Mesendoderm (in vitro differentiated cells): ENCODE results near the gene PHF2.

Experiments used
- DNase-seq: peaks from one replicate; pipeline ENCODE4 v3.0.0; 2013
- H2AK5ac ChIP-seq: 2 replicates; pipeline ENCODE4 v1.6.1; 2013; ENCODE audit warnings: low read length, inconsistent platforms
- H2BK120ac ChIP-seq: 2 replicates; pipeline ENCODE4 v1.6.1; 2013; ENCODE audit warnings: low read depth, mild to moderate bottlenecking, low read length, moderate library complexity, mixed read lengths
- H2BK15ac ChIP-seq: replicated peaks from 2 replicates; pipeline ENCODE4 v1.6.1; 2013; ENCODE audit warnings: low read depth, mild to moderate bottlenecking, moderate library complexity
- H2BK5ac ChIP-seq: 2 replicates; pipeline ENCODE4 v1.6.1; 2013; ENCODE audit warnings: low read length, inconsistent platforms
- H3K18ac ChIP-seq: 2 replicates; pipeline ENCODE4 v1.6.1; 2013; ENCODE audit warnings: mild to moderate bottlenecking, low read length, mixed read lengths
- H3K23ac ChIP-seq: one replicate; pipeline ENCODE4 v1.6.1; 2013; ENCODE audit warnings: low read length
- H3K27ac ChIP-seq: 2 replicates; pipeline ENCODE4 v1.5.1; 2013; ENCODE audit warnings: low read depth, mild to moderate bottlenecking, inconsistent platforms, low read length, moderate library complexity
- H3K27me3 ChIP-seq: 2 replicates; pipeline ENCODE4 v1.6.1; 2013; ENCODE audit warnings: low read length, control low read depth, mild to moderate bottlenecking, inconsistent platforms; ENCODE audit not compliant: insufficient read depth, poor library complexity
- H3K36me3 ChIP-seq: 2 replicates; pipeline ENCODE4 v1.6.1; 2013; ENCODE audit warnings: low read length, inconsistent platforms; ENCODE audit not compliant: control insufficient read depth, insufficient read depth
- H3K4ac ChIP-seq: one replicate; pipeline ENCODE4 v1.6.1; 2013; ENCODE audit warnings: low read depth, mild to moderate bottlenecking, low read length, moderate library complexity
- H3K4me1 ChIP-seq: 2 replicates; pipeline ENCODE4 v1.6.1; 2013; ENCODE audit warnings: low read depth, low read length, inconsistent platforms; ENCODE audit not compliant: control insufficient read depth
- H3K4me2 ChIP-seq: 2 replicates; pipeline ENCODE4 v1.6.1; 2013; ENCODE audit warnings: low read length
- H3K4me3 ChIP-seq: 2 replicates; pipeline ENCODE4 v1.5.1; 2013; ENCODE audit warnings: mild to moderate bottlenecking, low read length
- H3K56ac ChIP-seq: one replicate; pipeline ENCODE4 v1.6.1; 2013; ENCODE audit warnings: low read length
- H3K79me1 ChIP-seq: 2 replicates; pipeline ENCODE4 v1.6.1; 2013; ENCODE audit warnings: low read length, inconsistent platforms
- H3K79me2 ChIP-seq: 2 replicates; pipeline ENCODE4 v1.6.1; 2013; ENCODE audit warnings: mild to moderate bottlenecking, low read length; ENCODE audit not compliant: control insufficient read depth, insufficient read depth
- H3K9ac ChIP-seq: 2 replicates; pipeline ENCODE4 v1.6.1; 2013; ENCODE audit warnings: low read length, inconsistent platforms
- H4K5ac ChIP-seq: one replicate; pipeline ENCODE4 v1.6.1; 2013; ENCODE audit warnings: low read length
- H4K8ac ChIP-seq: one replicate; pipeline ENCODE4 v1.6.1; 2013; ENCODE audit warnings: low read depth, mild to moderate bottlenecking, control low read depth, low read length, moderate library complexity
- WGBS: extraction: QIAGEN DNeasy Blood & Tissue Kit; methylation state at CpG from one replicate; pipeline ENCODE4 v1.1.7; 2013; ENCODE audit warnings: low lambda C conversion rate, missing lambda C conversion rate; ENCODE audit not compliant: insufficient coverage; ENCODE audit errors: extremely low coverage; 5-methylcytosine and 5-hydroxymethylcytosine counted together

PHF2 gene

GRCh38 chr9:93682155-93682968 lies 106.0 kb downstream of the PHF2 start:
- no peak overlapping the region for H4K8ac ChIP-seq
- WGBS, result no CpG with 5 or more reads among the region's 19 CpGs
- H3K27me3 ChIP-seq, result no peaks in the 10 kb centered on the region
- H2BK120ac ChIP-seq, result no peak overlapping the region
- no peak overlapping the region for H3K23ac ChIP-seq
- DNase-seq, result peak; percentile 95
- H2BK15ac ChIP-seq, result no peak overlapping the region
- no peak overlapping the region for H3K4me2 ChIP-seq
- H3K36me3 ChIP-seq, result no peaks in the 10 kb centered on the region
- H4K5ac ChIP-seq, result no peak overlapping the region
- H3K56ac ChIP-seq, result no peak overlapping the region
- H2AK5ac ChIP-seq, result no peak overlapping the region
- no peaks in the 10 kb centered on the region for H3K4me1 ChIP-seq
- no peak overlapping the region for H3K4ac ChIP-seq
- H3K79me1 ChIP-seq, result no peaks in the 10 kb centered on the region
- no peak overlapping the region for H3K27ac ChIP-seq
- H3K4me3 ChIP-seq, result no peak overlapping the region
- H3K18ac ChIP-seq, result no peak overlapping the region
- H3K9ac ChIP-seq, result no peak overlapping the region
- no peaks in the 10 kb centered on the region for H3K79me2 ChIP-seq
- no peak overlapping the region for H2BK5ac ChIP-seq

GRCh38 chr9:93683331-93684134 lies 107.1 kb downstream of the PHF2 start:
- no peak for DNase-seq
- H3K4me3 ChIP-seq, result no peak overlapping the region
- H2BK15ac ChIP-seq, result no peak overlapping the region
- H3K56ac ChIP-seq, result no peak overlapping the region
- H3K79me1 ChIP-seq, result no peaks in the 10 kb centered on the region
- H3K23ac ChIP-seq, result no peak overlapping the region
- H3K9ac ChIP-seq, result no peak overlapping the region
- H2BK120ac ChIP-seq, result no peak overlapping the region
- H3K27me3 ChIP-seq, result no peaks in the 10 kb centered on the region
- no peak overlapping the region for H3K4me2 ChIP-seq
- H4K5ac ChIP-seq, result no peak overlapping the region
- H4K8ac ChIP-seq, result no peak overlapping the region
- no peak overlapping the region for H3K4ac ChIP-seq
- no peak overlapping the region for H2AK5ac ChIP-seq
- no peak overlapping the region for H2BK5ac ChIP-seq
- no peaks in the 10 kb centered on the region for H3K36me3 ChIP-seq
- H3K4me1 ChIP-seq, result no peaks in the 10 kb centered on the region
- H3K18ac ChIP-seq, result no peak overlapping the region
- no peaks in the 10 kb centered on the region for H3K79me2 ChIP-seq
- no peak overlapping the region for H3K27ac ChIP-seq
- WGBS, result no CpG with 5 or more reads among the region's 10 CpGs

- no peak for DNase-seq
- H3K23ac ChIP-seq, result no peak overlapping the region
- no peak overlapping the region for H2BK120ac ChIP-seq
- H3K36me3 ChIP-seq, result no peaks in the 10 kb centered on the region
- no peak overlapping the region for H3K18ac ChIP-seq
- no peak overlapping the region for H2BK5ac ChIP-seq
- H3K9ac ChIP-seq, result no peak overlapping the region
- no peaks in the 10 kb centered on the region for H3K79me2 ChIP-seq
- H4K8ac ChIP-seq, result no peak overlapping the region
- no peaks in the 10 kb centered on the region for H3K27me3 ChIP-seq
- no peak overlapping the region for H2BK15ac ChIP-seq
- no peak overlapping the region for H3K56ac ChIP-seq
- no peaks in the 10 kb centered on the region for H3K4me1 ChIP-seq
- H2AK5ac ChIP-seq, result no peak overlapping the region
- H3K4me3 ChIP-seq, result no peak overlapping the region
- no peaks in the 10 kb centered on the region for H3K79me1 ChIP-seq
- H4K5ac ChIP-seq, result no peak overlapping the region
- no peak overlapping the region for H3K4ac ChIP-seq
- H3K27ac ChIP-seq, result no peak overlapping the region
- WGBS, result no CpG with 5 or more reads among the region's 20 CpGs
- H3K4me2 ChIP-seq, result no peak overlapping the region
Measured at GRCh38 chr9:93684161-93684765, 107.9 kb downstream of the PHF2 start.

GRCh38 chr9:93684806-93685543 lies 108.6 kb downstream of the PHF2 start:
- no peak overlapping the region for H3K4ac ChIP-seq
- no peak overlapping the region for H2BK120ac ChIP-seq
- no peak overlapping the region for H3K56ac ChIP-seq
- no peaks in the 10 kb centered on the region for H3K79me2 ChIP-seq
- H3K18ac ChIP-seq, result no peak overlapping the region
- no peak overlapping the region for H2BK5ac ChIP-seq
- peak; percentile 39 for DNase-seq
- H3K4me2 ChIP-seq, result no peak overlapping the region
- H2AK5ac ChIP-seq, result no peak overlapping the region
- no peak overlapping the region for H4K8ac ChIP-seq
- H3K36me3 ChIP-seq, result no peaks in the 10 kb centered on the region
- no peaks in the 10 kb centered on the region for H3K27me3 ChIP-seq
- no peaks in the 10 kb centered on the region for H3K79me1 ChIP-seq
- no peaks in the 10 kb centered on the region for H3K4me1 ChIP-seq
- H2BK15ac ChIP-seq, result no peak overlapping the region
- H3K27ac ChIP-seq, result no peak overlapping the region
- no CpG with 5 or more reads among the region's 11 CpGs for WGBS
- no peak overlapping the region for H4K5ac ChIP-seq
- H3K4me3 ChIP-seq, result no peak overlapping the region
- H3K23ac ChIP-seq, result no peak overlapping the region
- no peak overlapping the region for H3K9ac ChIP-seq

GRCh38 chr9:93686127-93686879 lies 109.9 kb downstream of the PHF2 start:
- Histone ChIP-seq H2AK5ac (no peak overlapping the region), H3K4me1 (no peaks in the 10 kb centered on the region), H3K18ac (no peak overlapping the region), H3K27ac (no peak overlapping the region), H3K4me2 (no peak overlapping the region), H3K4me3 (no peak overlapping the region), H3K27me3 (no peaks in the 10 kb centered on the region), H2BK120ac (no peak overlapping the region), H3K4ac (no peak overlapping the region), H3K36me3 (no peaks in the 10 kb centered on the region), H2BK5ac (no peak overlapping the region), H2BK15ac (no peak overlapping the region), H3K79me2 (no peaks in the 10 kb centered on the region), H3K9ac (no peak overlapping the region), H4K8ac (no peak overlapping the region), H3K56ac (no peak overlapping the region), H3K79me1 (no peaks in the 10 kb centered on the region), H4K5ac (no peak overlapping the region), H3K23ac (no peak overlapping the region)
- WGBS, result no CpG with 5 or more reads among the region's 9 CpGs
- DNase-seq, result no peak
